Upper lobe of left lung (tissue), 6 donors: ENCODE results near the gene MTO1. TPM values are rescaled to one million over a fixed set of nuclear protein-coding genes. Genes with fewer than 3 reads are reported as not detected.

ENCODE experiments used
- ATAC-seq, 2 donors: fragments of 200-7000 bp; cut with Tn5 transposase; one replicate each; pipeline ENCODE4 v1.9.1; 2022; ENCODE audit warnings: mild to moderate bottlenecking in 2 of 2, moderate library complexity in 2 of 2; ENCODE audit not compliant: low FRiP score in 2 of 2
- DNase-seq, 2 donors: peaks; one replicate each; pipeline ENCODE4 v3.0.0-alpha.2; 2019 to 2020
- H3K27ac ChIP-seq, 4 donors: fragments of 200-600 bp; sonication (generic); one replicate each; pipeline ENCODE4 v1.5.1; 2016 to 2019
- H3K27me3 ChIP-seq, 4 donors: fragments of 200-600 bp; sonication (generic); one replicate each; pipeline ENCODE4 v1.5.1; 2017 to 2019
- H3K36me3 ChIP-seq, 4 donors: fragments of 200-600 bp; sonication (generic); one replicate each; pipeline ENCODE4 v1.5.1; 2016 to 2019
- H3K4me1 ChIP-seq, 4 donors: fragments of 200-600 bp; sonication (generic); one replicate each; pipeline ENCODE4 v1.5.1; 2018 to 2019
- H3K4me3 ChIP-seq, 4 donors: fragments of 200-600 bp; sonication (generic); one replicate each; pipeline ENCODE4 v1.5.1; 2017 to 2019; ENCODE audit warnings: mild to moderate bottlenecking in 2 of 4, moderate library complexity in 1 of 4
- H3K9me3 ChIP-seq, 4 donors: fragments of 200-600 bp; sonication (generic); one replicate each; pipeline ENCODE4 v1.5.1; 2018 to 2019
- CTCF ChIP-seq, 6 experiments: fragments of 450-650 bp in 4 of 6; fragments of 200-600 bp in 2 of 6; sonication (generic) in 2 of 6; IDR thresholded peaks; one replicate each; pipeline ENCODE4 v1.5.1; 2016 to 2019; ENCODE audit warnings: antibody characterized with exemption in 6 of 6
- EP300 ChIP-seq, 4 donors: sonication (generic); formaldehyde crosslinking; IDR thresholded peaks; one replicate each; pipeline ENCODE4 v1.5.1; 2017; ENCODE audit warnings: antibody characterized with exemption in 4 of 4, control low read depth in 2 of 4
- POLR2A ChIP-seq, 4 donors: fragments of 450-650 bp; IDR thresholded peaks; one replicate each; pipeline ENCODE4 v1.5.1; 2016 to 2017; ENCODE audit warnings: antibody characterized with exemption in 4 of 4, mild to moderate bottlenecking in 2 of 4
- POLR2AphosphoS5 ChIP-seq, 2 donors: sonication (generic); formaldehyde crosslinking; IDR thresholded peaks; one replicate each; pipeline ENCODE4 v1.5.1; 2017; ENCODE audit warnings: antibody characterized with exemption in 2 of 2
- WGBS, 2 donors: methylation state at CpG; one replicate each; pipeline ENCODE4 v1.1.5; 2017 to 2018; 5-methylcytosine and 5-hydroxymethylcytosine counted together
- total RNA-seq, 6 donors: library from RNA; depleted of rRNA in 4 of 6; stranded (reverse); fragments of >200 nt in 4 of 6; gene quantifications; one replicate each; pipeline versions ENCODE4 v1.1.0 to v1.2.1, GENCODE V29; 2016 to 2021
- donor health status: DM: no; HTN: no; CAD: no; lungs with moderate emphysema.
- donor health status: DM: no; HTN: yes; CAD: no; lungs with severe emphysema.

Gene MTO1
- total RNA-seq, 6 donors from 2014 or later: 8.9 to 56.6 (median 25.9) TPM

GRCh38 chr6:73481969-73482368 is 20.4 kb downstream of the MTO1 start:
- H3K4me1 ChIP-seq: no peaks in the 10 kb centered on the region
- WGBS, 2 donors: 92 to 97% methylated on average over 12 of the region's 12 CpGs
- no peak overlapping the region for H3K4me3 ChIP-seq
- peaks cover 28 to 98% (median 75%) of the 10 kb centered on the region in 4 donors for H3K36me3 ChIP-seq
- DNase-seq: no peak
- no peak for ATAC-seq
- no peaks in the 10 kb centered on the region for H3K9me3 ChIP-seq
- TF ChIP-seq POLR2AphosphoS5 (IDR thresholded peaks at IDR 0.05) (no peak), CTCF (IDR thresholded peaks at IDR 0.05) (no peak), EP300 (IDR thresholded peaks at IDR 0.05) (no peak), POLR2A (IDR thresholded peaks at IDR 0.05) (no peak)
- no peaks in the 10 kb centered on the region for H3K27me3 ChIP-seq
- H3K27ac ChIP-seq: no peak overlapping the region

GRCh38 chr6:73484438-73484837 is 22.9 kb downstream of the MTO1 start:
- Histone ChIP-seq H3K4me3 (no peak overlapping the region), H3K27me3 (no peaks in the 10 kb centered on the region), H3K9me3 (no peaks in the 10 kb centered on the region), H3K27ac (no peak overlapping the region), H3K4me1 (no peaks in the 10 kb centered on the region), H3K36me3 (peaks cover 30 to 99% (median 69%) of the 10 kb centered on the region in 4 donors)
- no peak for ATAC-seq
- TF ChIP-seq POLR2AphosphoS5 (IDR thresholded peaks at IDR 0.05) (no peak), POLR2A (IDR thresholded peaks at IDR 0.05) (no peak), EP300 (IDR thresholded peaks at IDR 0.05) (no peak), CTCF (IDR thresholded peaks at IDR 0.05) (no peak)
- no peak for DNase-seq
- 86 to 87% methylated on average over 2 of the region's 2 CpGs for WGBS, 2 donors

- no peaks in the 10 kb centered on the region for H3K27me3 ChIP-seq
- H3K4me3 ChIP-seq: no peak overlapping the region
- peaks cover 14 to 88% (median 46%) of the 10 kb centered on the region in 4 donors for H3K36me3 ChIP-seq
- ATAC-seq (no peak), DNase-seq (no peak)
- H3K9me3 ChIP-seq: no peaks in the 10 kb centered on the region
- H3K4me1 ChIP-seq: peaks cover 0 to 5% (median 1%) of the 10 kb centered on the region in 4 donors
- no peak for TF ChIP-seq POLR2A (IDR thresholded peaks at IDR 0.05)
- TF ChIP-seq POLR2AphosphoS5 (IDR thresholded peaks at IDR 0.05): no peak
- TF ChIP-seq EP300 (IDR thresholded peaks at IDR 0.05): no peak
- no peak for TF ChIP-seq CTCF (IDR thresholded peaks at IDR 0.05)
- WGBS, 2 donors: 97 to 98% methylated on average over 7 of the region's 7 CpGs
- no peak overlapping the region for H3K27ac ChIP-seq
Observed at GRCh38 chr6:73487473-73487872, 25.9 kb downstream of the MTO1 start.

GRCh38 chr6:73491377-73491776 is 29.8 kb downstream of the MTO1 start:
- no peak overlapping the region for H3K27ac ChIP-seq
- H3K4me1 ChIP-seq: peaks cover 0 to 6% (median 2%) of the 10 kb centered on the region in 4 donors
- no peaks in the 10 kb centered on the region for H3K9me3 ChIP-seq
- H3K36me3 ChIP-seq: peaks cover 6 to 85% (median 43%) of the 10 kb centered on the region in 4 donors
- no peak for ATAC-seq
- no peak for DNase-seq
- TF ChIP-seq POLR2AphosphoS5 (IDR thresholded peaks at IDR 0.05) (no peak), EP300 (IDR thresholded peaks at IDR 0.05) (no peak), CTCF (IDR thresholded peaks at IDR 0.05) (no peak), POLR2A (IDR thresholded peaks at IDR 0.05) (no peak)
- H3K27me3 ChIP-seq: no peaks in the 10 kb centered on the region
- H3K4me3 ChIP-seq: no peak overlapping the region

- H3K4me1 ChIP-seq: no peaks in the 10 kb centered on the region
- DNase-seq (no peak), ATAC-seq (no peak)
- no peak for TF ChIP-seq POLR2A (IDR thresholded peaks at IDR 0.05)
- TF ChIP-seq POLR2AphosphoS5 (IDR thresholded peaks at IDR 0.05): no peak
- no peak for TF ChIP-seq CTCF (IDR thresholded peaks at IDR 0.05)
- no peak for TF ChIP-seq EP300 (IDR thresholded peaks at IDR 0.05)
- peaks cover 9 to 97% (median 65%) of the 10 kb centered on the region in 4 donors for H3K36me3 ChIP-seq
- 90 to 97% methylated on average over 3 of the region's 3 CpGs for WGBS, 2 donors
- H3K27ac ChIP-seq: no peak overlapping the region
- no peaks in the 10 kb centered on the region for H3K9me3 ChIP-seq
- H3K4me3 ChIP-seq: no peak overlapping the region
- no peaks in the 10 kb centered on the region for H3K27me3 ChIP-seq
Observed at GRCh38 chr6:73497915-73498314, 36.4 kb downstream of the MTO1 start.
